GM11168 (cell line): ENCODE data around the gene RNU5B-1.

Source experiments
- in situ Hi-C: fragments of 300-500 bp; cut with MboI; formaldehyde crosslinking; loops from one replicate; pipeline ENCODE4 v1.12.0; 2022; ENCODE audit warnings: low sequenced_read_pairs; ENCODE audit not compliant: unreplicated experiment

The RNU5B-1 gene

GRCh38 chr15:65326117-65326526 is 21.6 kb downstream of the RNU5B-1 start:
- in situ Hi-C loops, result no loop called here

- in situ Hi-C loops, result no loop called here
These were observed 22.3 kb downstream of the RNU5B-1 start for GRCh38 chr15:65326818-65327217.

- in situ Hi-C loops, result no loop called here
These were observed 23.3 kb downstream of the RNU5B-1 start for GRCh38 chr15:65327651-65328393.

- in situ Hi-C loops, result no loop called here
These were observed 24.2 kb downstream of the RNU5B-1 start for GRCh38 chr15:65328506-65329287.

- in situ Hi-C loops, result no loop called here
These were observed 25.0 kb downstream of the RNU5B-1 start for GRCh38 chr15:65329288-65329983.

GRCh38 chr15:65329984-65330735 is 25.7 kb downstream of the RNU5B-1 start:
- in situ Hi-C loops, result no loop called here

- in situ Hi-C loops, result no loop called here
These were observed 26.6 kb downstream of the RNU5B-1 start for GRCh38 chr15:65330934-65331645.

- in situ Hi-C loops, result no loop called here
These were observed 27.3 kb downstream of the RNU5B-1 start for GRCh38 chr15:65331811-65332210.

- in situ Hi-C loops, result no loop called here
These were observed 28.1 kb downstream of the RNU5B-1 start for GRCh38 chr15:65332391-65333147.

GRCh38 chr15:65333148-65333820 is 28.8 kb downstream of the RNU5B-1 start:
- in situ Hi-C loops, result no loop called here

- in situ Hi-C loops, result no loop called here
These were observed 29.4 kb downstream of the RNU5B-1 start for GRCh38 chr15:65333856-65334255.

GRCh38 chr15:65334586-65335231 is 30.2 kb downstream of the RNU5B-1 start:
- in situ Hi-C loops, result loop anchor here (5.0 kb wide), 1 partner anchor 48 kb away; no protein-coding TSS in a partner anchor

- in situ Hi-C loops, result loop anchor here (5.0 kb wide), 1 partner anchor 47 kb away; no protein-coding TSS in a partner anchor
These were observed 31.0 kb downstream of the RNU5B-1 start for GRCh38 chr15:65335278-65336055.

- in situ Hi-C loops, result loop anchor here (5.0 kb wide), 1 partner anchor 46 kb away; no protein-coding TSS in a partner anchor
These were observed 32.3 kb downstream of the RNU5B-1 start for GRCh38 chr15:65336493-65337435.

GRCh38 chr15:65337436-65338070 is 33.1 kb downstream of the RNU5B-1 start:
- in situ Hi-C loops, result loop anchor here (5.0 kb wide), 1 partner anchor 45 kb away; no protein-coding TSS in a partner anchor
